K562 (cell line): ENCODE measurements around the gene PRMT2. TPM values are rescaled to one million over a fixed set of nuclear protein-coding genes. Genes with fewer than 3 reads are reported as not detected.

Source experiments
- ATAC-seq: fragments of 200-7000 bp; cut with Tn5 transposase; 3 replicates; pipeline ENCODE4 v1.9.1; 2020; ENCODE audit warnings: moderate library complexity
- BruUV-seq: library from RNA; stranded (reverse); fragments of 400-500 nt; replicated peaks from 2 replicates; lab custom pipeline; 2021; lab: Mats Ljungman, UMichigan
- CTCF ChIA-PET: fragments of 300-600 bp; formaldehyde crosslinking; extraction: SDS; loops from one replicate; lab custom pipeline; 2021; ENCODE audit warnings: low intra/inter-chr PET ratio; lab: Yijun Ruan, JAX
- POLR2A ChIA-PET: fragments of 300-600, 350-650 bp; sonication (Branson Sonifier 250); formaldehyde crosslinking; extraction: SDS; loops from one replicate; lab custom pipeline; 2021; ENCODE audit warnings: antibody characterized with exemption, inconsistent platforms; lab: Yijun Ruan, JAX
- DNase-seq, 4 experiments: peaks; one replicate each; pipeline versions ENCODE4 v3.0.0 to v3.0.0-alpha.2; 2011 to 2018; ENCODE audit warnings: low spot score in 3 of 4, mixed read lengths in 3 of 4; ENCODE audit errors: extremely low read depth in 1 of 4
- FAIRE-seq: peaks from 2 replicates; lab custom pipeline; 2011; peaks lifted over from hg19 to GRCh38; lab: Jason Lieb, UNC
- H2AFZ ChIP-seq: 2 replicates; pipeline ENCODE4 v1.6.0; 2011; ENCODE audit warnings: low read depth, low read length, control low read depth, inconsistent platforms
- H3K27ac ChIP-seq: fragments of 200-600 bp; 3 replicates; pipeline ENCODE4 v1.8.0; 2011; ENCODE audit warnings: low read depth, mild to moderate bottlenecking, control low read depth, inconsistent platforms, low read length, moderate library complexity, mixed read lengths; ENCODE audit errors: extremely low read depth
- H3K27me3 ChIP-seq, 2 experiments: fragments of 300-600 bp in 1 of 2; 2 replicates in 1 of 2; 3 replicates in 1 of 2; pipeline versions ENCODE4 v1.6.0 to v1.8.0; 2011; ENCODE audit warnings: inconsistent platforms in 2 of 2, low read length in 2 of 2, mild to moderate bottlenecking in 1 of 2, mixed read lengths in 1 of 2, moderate library complexity in 1 of 2; ENCODE audit not compliant: control insufficient read depth in 2 of 2, insufficient read depth in 2 of 2
- H3K36me3 ChIP-seq: fragments of 300-600 bp; 3 replicates; pipeline ENCODE4 v1.8.0; 2011; ENCODE audit warnings: mild to moderate bottlenecking, low read length, inconsistent platforms; ENCODE audit not compliant: control insufficient read depth, insufficient read depth
- H3K4me1 ChIP-seq, 2 experiments: fragments of 200-600 bp in 1 of 2; replicated peaks in 1 of 2; 2 replicates in 1 of 2; 3 replicates in 1 of 2; pipeline versions ENCODE4 v1.5.1 to v1.8.0; 2011; ENCODE audit warnings: inconsistent platforms in 2 of 2, low read length in 2 of 2, mild to moderate bottlenecking in 1 of 2, mixed read lengths in 1 of 2, moderate library complexity in 1 of 2; ENCODE audit not compliant: control insufficient read depth in 2 of 2, insufficient read depth in 2 of 2
- H3K4me2 ChIP-seq: 2 replicates; pipeline ENCODE4 v1.6.1; 2011; ENCODE audit warnings: low read length, control low read depth, inconsistent platforms, mixed read lengths; ENCODE audit not compliant: insufficient read depth
- H3K4me3 ChIP-seq: fragments of 200-600 bp; sonication (generic), shearing (Covaris generic); 2 replicates; pipeline ENCODE4 v1.5.1; 2016; ENCODE audit warnings: control low read depth, inconsistent platforms
- H3K79me2 ChIP-seq: fragments of 200-600 bp; 3 replicates; pipeline ENCODE4 v1.8.0; 2011; ENCODE audit warnings: low read length, inconsistent platforms; ENCODE audit not compliant: control insufficient read depth, insufficient read depth
- H3K9ac ChIP-seq, 2 experiments: 2 replicates each; pipeline versions ENCODE4 v1.6.0 to v1.6.1; 2011; ENCODE audit warnings: low read depth in 2 of 2, low read length in 2 of 2, control low read depth in 1 of 2, inconsistent platforms in 1 of 2, mild to moderate bottlenecking in 1 of 2, mixed read lengths in 1 of 2; ENCODE audit not compliant: insufficient read depth in 1 of 2
- H3K9me1 ChIP-seq: one replicate; pipeline ENCODE4 v1.6.0; 2011; ENCODE audit warnings: inconsistent platforms, mild to moderate bottlenecking, low read length, moderate library complexity; ENCODE audit not compliant: control insufficient read depth, insufficient read depth
- H3K9me3 ChIP-seq: replicated peaks from 2 replicates; pipeline ENCODE4 v1.5.1; 2011; ENCODE audit warnings: low read depth, low read length, inconsistent platforms; ENCODE audit not compliant: control insufficient read depth, insufficient read depth
- H4K20me1 ChIP-seq: replicated peaks from 2 replicates; pipeline ENCODE4 v1.6.1; 2011; ENCODE audit warnings: low read length, inconsistent platforms, mixed read lengths; ENCODE audit not compliant: control insufficient read depth, insufficient read depth
- BDP1 ChIP-seq: IDR thresholded peaks from 3 replicates; pipeline ENCODE4 v1.6.1; 2011; ENCODE audit not compliant: insufficient read length, insufficient read depth
- BRD4 ChIP-seq: fragments of 200-600 bp; sonication (generic); IDR thresholded peaks from 2 replicates; pipeline ENCODE4 v1.6.1; 2017; ENCODE audit warnings: inconsistent platforms
- DNMT1 ChIP-seq: fragments of 450-650 bp; IDR thresholded peaks from 2 replicates; pipeline ENCODE4 v1.6.1; 2016; ENCODE audit warnings: antibody characterized with exemption, mild to moderate bottlenecking
- FOXA3 ChIP-seq, 2 experiments: fragments of 450-650 bp in 1 of 2; sonication (generic) in 1 of 2; formaldehyde crosslinking; IDR thresholded peaks in 1 of 2; conservative IDR thresholded peaks in 1 of 2; 2 replicates each; pipeline versions ENCODE4 v1.4.0 to v1.8.0; 2020 to 2022; ENCODE audit warnings: mild to moderate bottlenecking in 2 of 2, missing genetic modification reagents in 1 of 2
- GABPA ChIP-seq: fragments of 200-800 bp; sonication (Bioruptor generic); conservative IDR thresholded peaks from 2 replicates; pipeline ENCODE4 v1.6.1; 2016; ENCODE audit warnings: low read depth, missing genetic modification characterization, missing compliant biosample characterization
- MED1 ChIP-seq: sonication (generic); formaldehyde crosslinking; IDR thresholded peaks from 2 replicates; pipeline ENCODE4 v1.8.1; 2023; ENCODE audit warnings: missing genetic modification reagents, borderline replicate concordance
- MXI1 ChIP-seq: IDR thresholded peaks from 2 replicates; pipeline ENCODE4 v1.6.1; 2011; ENCODE audit warnings: low read depth, mild to moderate bottlenecking, improper control_type of control experiment, low read length
- PBX2 ChIP-seq, 2 experiments: IDR thresholded peaks in 1 of 2; conservative IDR thresholded peaks in 1 of 2; 2 replicates each; pipeline ENCODE4 v1.6.1; 2016; ENCODE audit warnings: low read depth in 2 of 2, mild to moderate bottlenecking in 1 of 2, missing compliant biosample characterization in 1 of 2, missing genetic modification characterization in 1 of 2, moderate library complexity in 1 of 2
- POLR2G ChIP-seq: fragments of 200-400 bp; formaldehyde crosslinking; IDR thresholded peaks from 2 replicates; pipeline ENCODE4 v1.6.1; 2017; ENCODE audit warnings: low read depth, mild to moderate bottlenecking, antibody characterized with exemption, low read length, moderate library complexity
- TEAD4 ChIP-seq, 2 experiments: sonication (generic) in 1 of 2; formaldehyde crosslinking in 1 of 2; IDR thresholded peaks; 2 replicates each; pipeline versions ENCODE4 v1.6.1 to v1.8.0; 2012 to 2022; ENCODE audit warnings: borderline replicate concordance in 1 of 2, inconsistent platforms in 1 of 2, low read length in 1 of 2, mild to moderate bottlenecking in 1 of 2, missing genetic modification reagents in 1 of 2
- TRIM28 ChIP-seq: fragments of 450-650 bp; IDR thresholded peaks from 2 replicates; pipeline ENCODE4 v1.6.1; 2017
- ZNF184 ChIP-seq: sonication (generic); formaldehyde crosslinking; IDR thresholded peaks from 2 replicates; pipeline ENCODE4 v1.5.0; 2020; ENCODE audit warnings: missing genetic modification reagents
- ZNF253 ChIP-seq: fragments of 250-450 bp; sonication (Bioruptor Pico); conservative IDR thresholded peaks from 2 replicates; pipeline ENCODE4 v1.6.1; 2021; ENCODE audit warnings: mild to moderate bottlenecking
- ZNF75A ChIP-seq: fragments of 450-650 bp; formaldehyde crosslinking; IDR thresholded peaks from 2 replicates; pipeline ENCODE4 v1.4.0; 2020; ENCODE audit warnings: mild to moderate bottlenecking
- WGBS: fragments of 100-300 bp; shearing (Covaris generic); methylation state at CpG from one replicate; pipeline ENCODE4 v1.1.6; 2016; ENCODE audit warnings: low coverage, mixed read lengths; ENCODE audit not compliant: insufficient coverage; ENCODE audit errors: missing lambda C conversion rate; 5-methylcytosine and 5-hydroxymethylcytosine counted together
- in situ Hi-C: fragments of 300-500 bp; cut with MboI; formaldehyde crosslinking; loops from 4 replicates; pipeline ENCODE4 v1.15.0; 2018; ENCODE audit warnings: inconsistent platforms, mixed read lengths
- intact Hi-C: fragments of 100-400 bp; cut with micrococcal nuclease; formaldehyde crosslinking; loops from 2 replicates; pipeline ENCODE4 v1.14.2; 2022
- polyA plus RNA-seq, 8 experiments: library from polyadenylated mRNA; depleted of rRNA in 4 of 8; stranded (reverse) in 5 of 8; unstranded in 3 of 8; fragments of >200 nt; fragmentation: Nextera tagmentation in 2 of 8; fragmentation: Illumina TruSeq in 1 of 8; extraction: Ambion mirVana in 2 of 8; extraction: Trizol in 1 of 8; gene quantifications; 2 replicates each; pipeline versions ENCODE4 v1.2.1 to v1.2.3, GENCODE V29; 2011 to 2014; ENCODE audit warnings: inconsistent platforms in 1 of 8, missing spikeins in 1 of 8
- total RNA-seq, 7 experiments: library from RNA; depleted of rRNA in 6 of 7; stranded (reverse); fragments of >200 nt in 6 of 7; fragmentation: Illumina TruSeq in 2 of 7; extraction: Trizol in 2 of 7; gene quantifications; 2 replicates each; pipeline versions ENCODE4 v1.2.1 to v1.2.3, GENCODE V29; 2011 to 2021; ENCODE audit warnings: low replicate concordance in 1 of 7
- TF ChIP-seq, protein P1 (sequence below): fragments of 450-650 bp; IDR thresholded peaks from 2 replicates; pipeline ENCODE4 v1.6.1; 2017; ENCODE audit warnings: antibody characterized with exemption, mild to moderate bottlenecking

Gene PRMT2
- total and polyA plus RNA-seq, 9 of the 15 experiments (the other 6 are each of a cell fraction or from before 2014, with no cell fraction given), result 37.2 to 85.7 (median 59.3) TPM

DNA sequence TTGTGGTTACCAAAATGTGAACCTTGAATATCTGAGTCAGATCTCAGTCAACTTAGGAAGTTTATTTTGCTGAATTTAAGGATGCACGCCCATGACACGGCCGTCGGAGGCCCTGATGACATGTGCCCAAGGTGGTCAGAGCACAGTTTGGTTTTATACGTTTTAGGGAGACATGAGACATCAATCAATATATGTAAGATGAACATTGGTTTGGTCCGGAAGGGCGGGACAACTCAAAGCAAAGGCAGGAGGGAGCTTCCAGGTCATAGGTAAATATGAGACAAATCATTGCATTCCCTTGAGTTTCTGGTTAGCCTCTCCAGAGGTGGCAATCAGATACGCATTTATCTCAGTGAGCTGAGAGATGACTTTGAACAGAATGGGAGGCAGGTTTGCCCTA, 1.0 kb upstream of the PRMT2 start:
- no peak for FAIRE-seq
- ChIA-PET CTCF (no interaction called here), POLR2A (interaction anchor here (0.5 to 2.4 kb wide), 5 partner anchors 14 to 131 kb away, joined by 3 to 17 read pairs (median 6); no protein-coding TSS in a partner anchor)
- 61% methylated on average over 8 of the region's 8 CpGs for WGBS
- peak in 1 of 4 experiments; percentile 43 for DNase-seq
- Histone ChIP-seq H3K9me3 (no peaks in the 10 kb centered on the region), H3K79me2 (peaks cover 36% of the 10 kb centered on the region), H3K4me1 (peaks cover 14 to 25% of the 10 kb centered on the region in 2 experiments; a peak in 4 of 5 replicates), H3K36me3 (peaks cover 13% of the 10 kb centered on the region; the same call in 2 of the 3 replicates), H3K4me2 (peak overlapping the region; percentile 99), H3K9me1 (no peaks in the 10 kb centered on the region), H3K4me3 (peak overlapping the region; percentile 63; the same call in 1 of the 2 replicates), H2AFZ (peak overlapping the region; percentile 96), H3K27ac (peak overlapping the region; percentile 97), H3K27me3 (no peaks in the 10 kb centered on the region), H3K9ac (peak overlapping the region in 1 of 2 experiments; percentile 95; a peak in 2 of 4 replicates), H4K20me1 (no peaks in the 10 kb centered on the region)
- ATAC-seq, result no peak
- BruUV-seq, result no TSS peak
- intact Hi-C loops (no loop called here), in situ Hi-C loops (no loop called here)
- TF ChIP-seq TEAD4 (IDR thresholded peaks at IDR 0.05; ENCODE audit: low read length) (no peak), TEAD4 (CRISPR knock-in tag; IDR thresholded peaks at IDR 0.05; ENCODE audit: borderline replicate concordance) (no peak), GABPA (tag) (peak; percentile 58), ZNF75A (no peak), MXI1 (0 out of 2 replicates have a peak, but pooled peaks have one; percentile 21), PBX2 (CRISPR knock-in tag; IDR thresholded peaks at IDR 0.05; ENCODE audit: low read depth) (no peak), PBX2 (tag; conservative IDR thresholded peaks at IDR 0.05; ENCODE audit: low read depth) (peak; percentile 32; the same call in 1 of the 2 replicates), BRD4 (0 out of 2 replicates have a peak, but pooled peaks have one; percentile 1), DNMT1 (0 out of 2 replicates have a peak, but pooled peaks have one; percentile 3), FOXA3 (CRISPR knock-in tag; conservative IDR thresholded peaks at IDR 0.05 in 1 of 2, IDR thresholded peaks at IDR 0.05 in 1 of 2) (0 out of 4 replicates have a peak, but pooled peaks of 1 of the 2 experiments have one; percentile 23), TRIM28 (no peak), BDP1 (no peak), POLR2G (no peak), ZNF253 (CRISPR knock-in tag) (no peak), MED1 (no peak), ZNF184 (no peak)
- TF ChIP-seq, protein P1, sequence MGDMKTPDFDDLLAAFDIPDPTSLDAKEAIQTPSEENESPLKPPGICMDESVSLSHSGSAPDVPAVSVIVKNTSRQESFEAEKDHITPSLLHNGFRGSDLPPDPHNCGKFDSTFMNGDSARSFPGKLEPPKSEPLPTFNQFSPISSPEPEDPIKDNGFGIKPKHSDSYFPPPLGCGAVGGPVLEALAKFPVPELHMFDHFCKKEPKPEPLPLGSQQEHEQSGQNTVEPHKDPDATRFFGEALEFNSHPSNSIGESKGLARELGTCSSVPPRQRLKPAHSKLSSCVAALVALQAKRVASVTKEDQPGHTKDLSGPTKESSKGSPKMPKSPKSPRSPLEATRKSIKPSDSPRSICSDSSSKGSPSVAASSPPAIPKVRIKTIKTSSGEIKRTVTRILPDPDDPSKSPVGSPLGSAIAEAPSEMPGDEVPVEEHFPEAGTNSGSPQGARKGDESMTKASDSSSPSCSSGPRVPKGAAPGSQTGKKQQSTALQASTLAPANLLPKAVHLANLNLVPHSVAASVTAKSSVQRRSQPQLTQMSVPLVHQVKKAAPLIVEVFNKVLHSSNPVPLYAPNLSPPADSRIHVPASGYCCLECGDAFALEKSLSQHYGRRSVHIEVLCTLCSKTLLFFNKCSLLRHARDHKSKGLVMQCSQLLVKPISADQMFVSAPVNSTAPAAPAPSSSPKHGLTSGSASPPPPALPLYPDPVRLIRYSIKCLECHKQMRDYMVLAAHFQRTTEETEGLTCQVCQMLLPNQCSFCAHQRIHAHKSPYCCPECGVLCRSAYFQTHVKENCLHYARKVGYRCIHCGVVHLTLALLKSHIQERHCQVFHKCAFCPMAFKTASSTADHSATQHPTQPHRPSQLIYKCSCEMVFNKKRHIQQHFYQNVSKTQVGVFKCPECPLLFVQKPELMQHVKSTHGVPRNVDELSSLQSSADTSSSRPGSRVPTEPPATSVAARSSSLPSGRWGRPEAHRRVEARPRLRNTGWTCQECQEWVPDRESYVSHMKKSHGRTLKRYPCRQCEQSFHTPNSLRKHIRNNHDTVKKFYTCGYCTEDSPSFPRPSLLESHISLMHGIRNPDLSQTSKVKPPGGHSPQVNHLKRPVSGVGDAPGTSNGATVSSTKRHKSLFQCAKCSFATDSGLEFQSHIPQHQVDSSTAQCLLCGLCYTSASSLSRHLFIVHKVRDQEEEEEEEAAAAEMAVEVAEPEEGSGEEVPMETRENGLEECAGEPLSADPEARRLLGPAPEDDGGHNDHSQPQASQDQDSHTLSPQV, result peak; percentile 22; the same call in 1 of the 2 replicates
